HG03196 (cell line): ENCODE results near the gene TRAPPC2L.
"Not testable (repeated sequence)": the region's sequence is repeated elsewhere in the genome, so short reads cannot be mapped to it uniquely, and the experiment has no call there.

Source experiments
- ATAC-seq: cut with Tn5 transposase; IDR thresholded peaks from one replicate; pipeline ENCODE4 v1.9.1; 2021; ENCODE audit not compliant: unreplicated experiment

The TRAPPC2L gene

GRCh38 chr16:88888461-88889387 is 31.8 kb downstream of the TRAPPC2L start:
- ATAC-seq, result no peak

GRCh38 chr16:88889702-88890352 is 32.9 kb downstream of the TRAPPC2L start:
- ATAC-seq, result not testable (repeated sequence)

- no peak for ATAC-seq
Measured at GRCh38 chr16:88891083-88891482, 34.2 kb downstream of the TRAPPC2L start.

GRCh38 chr16:88892065-88892464 is 35.1 kb downstream of the TRAPPC2L start:
- ATAC-seq, result no peak

- ATAC-seq, result no peak
Measured at GRCh38 chr16:88893127-88893968, 36.4 kb downstream of the TRAPPC2L start.

- not testable (repeated sequence) for ATAC-seq
Measured at GRCh38 chr16:88894266-88894665, 37.3 kb downstream of the TRAPPC2L start.

- ATAC-seq, result no peak
Measured at GRCh38 chr16:88894681-88895300, 37.9 kb downstream of the TRAPPC2L start.

GRCh38 chr16:88895335-88895734 is 38.4 kb downstream of the TRAPPC2L start:
- ATAC-seq, result no peak

- no peak for ATAC-seq
Measured at GRCh38 chr16:88896238-88897070, 39.5 kb downstream of the TRAPPC2L start.

- no peak for ATAC-seq
Measured at GRCh38 chr16:88897696-88898425, 40.9 kb downstream of the TRAPPC2L start.

GRCh38 chr16:88899901-88900661 is 43.2 kb downstream of the TRAPPC2L start:
- no peak for ATAC-seq

- no peak for ATAC-seq
Measured at GRCh38 chr16:88900662-88901052, 43.7 kb downstream of the TRAPPC2L start.

GRCh38 chr16:88901718-88902337 is 44.9 kb downstream of the TRAPPC2L start:
- ATAC-seq, result no peak

GRCh38 chr16:88902744-88903143 is 45.8 kb downstream of the TRAPPC2L start:
- no peak for ATAC-seq

- no peak for ATAC-seq
Measured at GRCh38 chr16:88903267-88903666, 46.3 kb downstream of the TRAPPC2L start.

GRCh38 chr16:88904676-88905365 is 47.9 kb downstream of the TRAPPC2L start:
- no peak for ATAC-seq

GRCh38 chr16:88905563-88905962 is 48.6 kb downstream of the TRAPPC2L start:
- no peak for ATAC-seq

GRCh38 chr16:88906020-88906419 is 49.1 kb downstream of the TRAPPC2L start:
- ATAC-seq, result no peak
